ENCODE results near the gene SRP68.

Gene SRP68

GRCh38 chr17:76072148-76072858, at the start of gene SRP68:
Gene SRP68, minus strand, starts transcription at chr17:76072517. Its CDS starts 26 bp downstream, at chr17:76072491.
- Histone ChIP-seq H3K4me3 (ENCODE audit: severe bottlenecking) (peak within 1 kb of the TSS; percentile 71), H3K27ac (ENCODE audit: poor library complexity, severe bottlenecking) (peak within 1 kb of the TSS; percentile 47), H3K9me3 (ENCODE audit: severe bottlenecking) (no peaks in the 10 kb centered on the region), H3K4me1 (ENCODE audit: insufficient read depth, poor library complexity, severe bottlenecking) (no peaks in the 10 kb centered on the region), H3K27me3 (ENCODE audit: insufficient read depth, poor library complexity, severe bottlenecking) (peaks cover 39% of the 10 kb centered on the region), H3K36me3 (ENCODE audit: low read depth) (peaks cover 30% of the 10 kb centered on the region)
- ATAC-seq (ENCODE audit: low read depth) (peak; percentile 97), DNase-seq (ENCODE audit: low spot score) (peak; percentile 96)
- no peak for TF ChIP-seq CTCF (IDR thresholded peaks at IDR 0.05; ENCODE audit: poor library complexity, severe bottlenecking)

DNA sequence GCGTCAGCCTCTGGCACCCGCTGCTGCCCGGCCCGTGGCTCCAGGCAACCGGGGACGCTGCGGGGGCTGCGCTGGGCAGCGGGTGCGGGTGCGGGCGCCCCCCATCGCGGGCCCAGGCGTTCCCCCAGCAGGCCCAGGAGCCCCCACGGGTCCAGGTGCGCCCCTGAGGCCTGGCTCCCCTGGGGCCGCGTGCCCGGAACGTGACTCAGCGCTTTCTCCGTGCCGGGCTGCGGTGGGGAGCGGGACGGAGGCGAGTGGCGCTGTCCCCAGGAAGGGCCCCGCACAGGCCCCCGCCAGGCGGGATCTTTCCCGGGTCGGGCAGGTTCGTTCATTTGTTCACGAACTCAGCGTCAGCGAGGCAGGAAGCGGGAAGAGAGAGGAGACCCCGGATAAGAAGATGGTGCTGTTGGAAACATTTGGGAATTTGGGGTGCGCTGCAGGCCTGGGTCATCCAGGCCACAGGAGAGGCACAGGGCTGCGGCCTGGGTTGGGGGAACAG, 49.7 kb upstream of the SRP68 start:
- no peak for TF ChIP-seq CTCF (IDR thresholded peaks at IDR 0.05; ENCODE audit: poor library complexity, severe bottlenecking)
- DNase-seq (ENCODE audit: low spot score) (no peak), ATAC-seq (ENCODE audit: low read depth) (no peak)
- H3K9me3 ChIP-seq (ENCODE audit: severe bottlenecking) = no peaks in the 10 kb centered on the region
- no peaks in the 10 kb centered on the region for H3K4me1 ChIP-seq (ENCODE audit: insufficient read depth, poor library complexity, severe bottlenecking)
- no peak overlapping the region for H3K4me3 ChIP-seq (ENCODE audit: severe bottlenecking)
- no peaks in the 10 kb centered on the region for H3K27me3 ChIP-seq (ENCODE audit: insufficient read depth, poor library complexity, severe bottlenecking)
- H3K27ac ChIP-seq (ENCODE audit: poor library complexity, severe bottlenecking) = no peak overlapping the region
- no peaks in the 10 kb centered on the region for H3K36me3 ChIP-seq (ENCODE audit: low read depth)

DNA sequence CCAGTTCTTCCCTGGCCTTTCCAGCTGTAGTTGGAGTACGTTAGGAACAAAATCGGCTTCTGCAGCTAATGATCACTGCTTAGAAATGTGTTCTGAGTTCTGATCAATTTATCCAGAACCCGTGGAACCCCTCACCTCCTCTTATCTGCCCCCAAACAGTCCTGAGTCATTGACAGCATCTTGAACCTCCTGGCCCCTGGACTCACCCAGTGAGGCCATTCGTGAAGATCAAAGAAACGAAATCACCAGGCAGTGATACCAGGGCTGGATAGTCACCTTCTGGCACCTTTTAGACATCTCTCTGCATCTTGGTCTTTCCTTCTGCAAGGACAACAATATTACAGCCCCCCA, 48.3 kb upstream of the SRP68 start:
- Histone ChIP-seq H3K27ac (ENCODE audit: poor library complexity, severe bottlenecking) (no peak overlapping the region), H3K4me3 (ENCODE audit: severe bottlenecking) (no peak overlapping the region), H3K9me3 (ENCODE audit: severe bottlenecking) (no peaks in the 10 kb centered on the region), H3K36me3 (ENCODE audit: low read depth) (no peaks in the 10 kb centered on the region), H3K4me1 (ENCODE audit: insufficient read depth, poor library complexity, severe bottlenecking) (no peaks in the 10 kb centered on the region), H3K27me3 (ENCODE audit: insufficient read depth, poor library complexity, severe bottlenecking) (no peaks in the 10 kb centered on the region)
- DNase-seq (ENCODE audit: low spot score) (no peak), ATAC-seq (ENCODE audit: low read depth) (no peak)
- no peak for TF ChIP-seq CTCF (IDR thresholded peaks at IDR 0.05; ENCODE audit: poor library complexity, severe bottlenecking)

- no peaks in the 10 kb centered on the region for H3K27me3 ChIP-seq (ENCODE audit: insufficient read depth, poor library complexity, severe bottlenecking)
- H3K4me3 ChIP-seq (ENCODE audit: severe bottlenecking) = no peak overlapping the region
- no peak for TF ChIP-seq CTCF (IDR thresholded peaks at IDR 0.05; ENCODE audit: poor library complexity, severe bottlenecking)
- ATAC-seq (ENCODE audit: low read depth) (no peak), DNase-seq (ENCODE audit: low spot score) (no peak)
- no peaks in the 10 kb centered on the region for H3K4me1 ChIP-seq (ENCODE audit: insufficient read depth, poor library complexity, severe bottlenecking)
- H3K27ac ChIP-seq (ENCODE audit: poor library complexity, severe bottlenecking) = no peak overlapping the region
- no peaks in the 10 kb centered on the region for H3K36me3 ChIP-seq (ENCODE audit: low read depth)
- H3K9me3 ChIP-seq (ENCODE audit: severe bottlenecking) = no peaks in the 10 kb centered on the region
These were observed 47.4 kb upstream of the SRP68 start for GRCh38 chr17:76119409-76120371.

Data from RWPE2 (cell line).